ENCODE results near the gene DPM3. TPM values are rescaled to one million over a fixed set of nuclear protein-coding genes. Genes with fewer than 3 reads are reported as not detected.
"Not testable (repeated sequence)": the region's sequence is repeated elsewhere in the genome, so short reads cannot be mapped to it uniquely, and the experiment has no call there.

The DPM3 gene, protein sequence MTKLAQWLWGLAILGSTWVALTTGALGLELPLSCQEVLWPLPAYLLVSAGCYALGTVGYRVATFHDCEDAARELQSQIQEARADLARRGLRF
- total RNA-seq = 49.7 to 60.9 TPM (median 54.1 TPM) in 3 replicates

- no peaks in the 10 kb centered on the region for H3K9me3 Mint-ChIP-seq
- peak; percentile 71 to 88 for DNase-seq (ENCODE audit: low spot score in 2 of 2, unreplicated experiment in 2 of 2)
- H3K4me3 Mint-ChIP-seq = peak within 1 kb of the TSS; percentile 90
- TF ChIP-seq, protein P1, sequence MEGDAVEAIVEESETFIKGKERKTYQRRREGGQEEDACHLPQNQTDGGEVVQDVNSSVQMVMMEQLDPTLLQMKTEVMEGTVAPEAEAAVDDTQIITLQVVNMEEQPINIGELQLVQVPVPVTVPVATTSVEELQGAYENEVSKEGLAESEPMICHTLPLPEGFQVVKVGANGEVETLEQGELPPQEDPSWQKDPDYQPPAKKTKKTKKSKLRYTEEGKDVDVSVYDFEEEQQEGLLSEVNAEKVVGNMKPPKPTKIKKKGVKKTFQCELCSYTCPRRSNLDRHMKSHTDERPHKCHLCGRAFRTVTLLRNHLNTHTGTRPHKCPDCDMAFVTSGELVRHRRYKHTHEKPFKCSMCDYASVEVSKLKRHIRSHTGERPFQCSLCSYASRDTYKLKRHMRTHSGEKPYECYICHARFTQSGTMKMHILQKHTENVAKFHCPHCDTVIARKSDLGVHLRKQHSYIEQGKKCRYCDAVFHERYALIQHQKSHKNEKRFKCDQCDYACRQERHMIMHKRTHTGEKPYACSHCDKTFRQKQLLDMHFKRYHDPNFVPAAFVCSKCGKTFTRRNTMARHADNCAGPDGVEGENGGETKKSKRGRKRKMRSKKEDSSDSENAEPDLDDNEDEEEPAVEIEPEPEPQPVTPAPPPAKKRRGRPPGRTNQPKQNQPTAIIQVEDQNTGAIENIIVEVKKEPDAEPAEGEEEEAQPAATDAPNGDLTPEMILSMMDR (IDR thresholded peaks at IDR 0.05; ENCODE audit: unreplicated experiment) = no peak
- peaks cover 3% of the 10 kb centered on the region for H3K36me3 Mint-ChIP-seq
- peak within 1 kb of the TSS; percentile 95 for H3K27ac Mint-ChIP-seq
- H3K4me1 Mint-ChIP-seq = peaks cover 34% of the 10 kb centered on the region
- H3K27me3 Mint-ChIP-seq (ENCODE audit: low read depth) = peaks cover 8% of the 10 kb centered on the region
Observed at GRCh38 chr1:155139895-155140629, at the start of gene DPM3. DPM3 (minus strand) TSS chr1:155140531; CDS start chr1:155140240, 291 bp downstream.

GRCh38 chr1:155189926-155190325, 49.6 kb upstream of the DPM3 start:
- peaks cover 20% of the 10 kb centered on the region for H3K4me1 Mint-ChIP-seq
- H3K36me3 Mint-ChIP-seq; H3K4me3 Mint-ChIP-seq; H3K27me3 Mint-ChIP-seq (ENCODE audit: low read depth); H3K9me3 Mint-ChIP-seq; H3K27ac Mint-ChIP-seq; DNase-seq (ENCODE audit: low spot score in 2 of 2, unreplicated experiment in 2 of 2): not testable (repeated sequence)

DNA sequence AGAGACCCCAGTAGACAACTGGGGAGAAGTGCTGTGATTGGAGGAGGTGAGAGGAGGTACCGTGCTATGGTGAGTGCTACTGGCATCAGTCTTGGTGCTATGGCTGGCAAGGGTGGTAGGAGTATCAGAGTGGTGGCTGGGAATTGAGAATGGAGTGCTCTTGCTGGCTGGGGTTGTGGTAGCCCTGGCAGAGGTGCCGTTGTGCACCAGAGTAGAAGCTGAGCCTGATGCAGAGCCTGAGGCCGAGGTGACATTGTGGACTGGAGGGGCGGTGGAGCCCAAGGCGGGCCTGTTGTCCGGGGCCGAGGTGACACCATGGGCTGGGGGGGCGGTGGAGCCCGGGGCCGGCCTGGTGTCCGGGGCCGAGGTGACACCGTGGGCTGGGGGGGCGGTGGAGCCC, 47.9 kb upstream of the DPM3 start:
- H3K4me1 Mint-ChIP-seq = peaks cover 8% of the 10 kb centered on the region
- no peaks in the 10 kb centered on the region for H3K36me3 Mint-ChIP-seq
- H3K4me3 Mint-ChIP-seq = no peak overlapping the region

DNA sequence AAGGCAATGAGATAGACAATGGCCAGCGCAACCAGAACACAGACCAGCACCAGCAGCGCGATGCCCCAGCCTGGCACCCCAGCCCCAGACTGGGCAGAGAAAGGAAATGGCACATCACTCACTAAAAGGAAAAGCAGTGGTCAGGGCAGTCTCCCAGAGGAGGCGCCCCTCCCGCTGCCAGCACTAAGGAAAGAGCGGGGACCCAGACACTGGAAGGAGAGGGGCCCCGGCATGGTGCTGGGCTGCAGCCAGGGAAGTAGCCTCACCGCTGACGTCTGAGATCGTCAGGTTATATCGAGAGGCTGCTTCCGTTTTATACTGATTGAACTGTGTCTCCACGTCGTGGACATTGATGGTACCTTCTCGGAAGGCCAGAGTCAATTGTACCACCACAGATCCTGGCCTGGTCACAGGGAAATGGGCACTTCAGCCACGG, 47.1 kb upstream of the DPM3 start:
- Mint-ChIP-seq H3K4me3 (no peak overlapping the region), H3K27me3 (ENCODE audit: low read depth) (no peaks in the 10 kb centered on the region), H3K36me3 (no peaks in the 10 kb centered on the region), H3K9me3 (no peaks in the 10 kb centered on the region), H3K27ac (no peak overlapping the region), H3K4me1 (peaks cover 5% of the 10 kb centered on the region)
- TF ChIP-seq, protein P1 (IDR thresholded peaks at IDR 0.05; ENCODE audit: unreplicated experiment) = no peak
- no peak for DNase-seq (ENCODE audit: low spot score in 2 of 2, unreplicated experiment in 2 of 2)

More for the DNA sequence above, 47.9 kb upstream of the DPM3 start:
- Mint-ChIP-seq H3K27me3 (ENCODE audit: low read depth) (no peaks in the 10 kb centered on the region), H3K9me3 (no peaks in the 10 kb centered on the region), H3K27ac (peak overlapping the region; percentile 77)
- no peak for DNase-seq (ENCODE audit: low spot score in 2 of 2, unreplicated experiment in 2 of 2)
- TF ChIP-seq, protein P1 (IDR thresholded peaks at IDR 0.05; ENCODE audit: unreplicated experiment) = no peak

GRCh38 chr1:155186794-155187455, 46.6 kb upstream of the DPM3 start:
- no peak overlapping the region for H3K27ac Mint-ChIP-seq

More at GRCh38 chr1:155186794-155187455, 46.6 kb upstream of the DPM3 start:
- peaks cover 3% of the 10 kb centered on the region for H3K4me1 Mint-ChIP-seq
- H3K9me3 Mint-ChIP-seq = no peaks in the 10 kb centered on the region
- no peak overlapping the region for H3K4me3 Mint-ChIP-seq
- TF ChIP-seq, protein P1 (IDR thresholded peaks at IDR 0.05; ENCODE audit: unreplicated experiment) = no peak
- no peak for DNase-seq (ENCODE audit: low spot score in 2 of 2, unreplicated experiment in 2 of 2)
- H3K27me3 Mint-ChIP-seq (ENCODE audit: low read depth) = no peaks in the 10 kb centered on the region
- H3K36me3 Mint-ChIP-seq = no peaks in the 10 kb centered on the region

All from mesothelial cell of epicardium (in vitro differentiated cells).